Transverse colon (tissue), 4 donors: ENCODE results near the gene AIP.

Experiments
- CTCF ChIP-seq, 5 experiments: fragments of 200-600 bp in 3 of 5; fragments of 450-650 bp in 2 of 5; sonication (generic) in 3 of 5; IDR thresholded peaks; 1 replicate in 2 of 5; 2 replicates in 3 of 5; pipeline ENCODE4 v1.5.1; 2016 to 2017; ENCODE audit warnings: antibody characterized with exemption in 5 of 5, inconsistent platforms in 3 of 5, mild to moderate bottlenecking in 2 of 5, moderate library complexity in 1 of 5
- POLR2AphosphoS5 ChIP-seq, 3 donors: sonication (generic); formaldehyde crosslinking; IDR thresholded peaks; one replicate each; pipeline ENCODE4 v1.6.1; 2016; ENCODE audit warnings: antibody characterized with exemption in 3 of 3

DNA sequence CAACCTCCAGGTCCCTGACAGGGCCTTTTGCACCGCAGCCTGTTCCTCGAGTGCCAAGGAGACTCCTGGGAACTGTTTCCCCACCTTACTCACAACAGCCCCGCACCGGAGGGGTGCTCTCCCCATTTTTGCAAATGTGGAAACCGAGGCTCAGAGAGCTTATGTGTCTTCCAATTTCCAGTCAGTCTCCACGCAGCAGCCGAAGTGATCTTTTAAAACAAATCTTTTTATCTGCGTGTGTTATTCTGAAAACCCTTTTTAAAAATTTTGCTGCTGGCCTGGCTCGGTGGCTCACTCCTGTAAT, 13.4 kb upstream of the AIP start:
- no peak for TF ChIP-seq POLR2AphosphoS5 (IDR thresholded peaks at IDR 0.05)
- peak in 1 of 5 experiments; percentile 5 for TF ChIP-seq CTCF (IDR thresholded peaks at IDR 0.05)
